OCI-LY7 (cell line): Measurements from ENCODE around the gene C4orf51. TPM values are rescaled to one million over a fixed set of nuclear protein-coding genes. Genes with fewer than 3 reads are reported as not detected.
"Not testable (repeated sequence)": the region's sequence is repeated elsewhere in the genome, so short reads cannot be mapped to it uniquely, and the experiment has no call there.

ENCODE experiments used
- BruUV-seq: library from RNA; stranded (reverse); fragments of 400-500 nt; replicated peaks from 2 replicates; lab custom pipeline; 2021; lab: Mats Ljungman, UMichigan
- CTCF ChIA-PET: fragments of 300-600 bp; sonication (Branson Sonifier 250); formaldehyde crosslinking; loops from one replicate; lab custom pipeline; 2022; ENCODE audit warnings: antibody characterized with exemption; ENCODE audit not compliant: unreplicated experiment; lab: Charles Lee
- POLR2A ChIA-PET: fragments of 300-600 bp; sonication (Branson Sonifier 250); formaldehyde crosslinking; loops from one replicate; lab custom pipeline; 2022; ENCODE audit warnings: antibody characterized with exemption; lab: Charles Lee
- DNase-seq: peaks from one replicate; pipeline ENCODE4 v3.0.0-alpha.2; 2015; ENCODE audit warnings: low spot score
- H2AFZ ChIP-seq: fragments of 200-600 bp; sonication (generic), shearing (Covaris generic); 2 replicates; pipeline ENCODE4 v1.6.1; 2014; ENCODE audit warnings: mild to moderate bottlenecking, antibody characterized with exemption, low read length, moderate library complexity
- H3K27ac ChIP-seq: fragments of 200-600 bp; sonication (generic); 2 replicates; pipeline ENCODE4 v1.5.1; 2014; ENCODE audit warnings: mixed run types, low read depth, mild to moderate bottlenecking, moderate library complexity, low read length, inconsistent platforms; ENCODE audit not compliant: poor library complexity, severe bottlenecking
- H3K36me3 ChIP-seq: fragments of 200-600 bp; sonication (generic); 2 replicates; pipeline ENCODE4 v1.6.1; 2014; ENCODE audit warnings: mild to moderate bottlenecking, antibody characterized with exemption, low read length, moderate library complexity, mixed read lengths; ENCODE audit not compliant: insufficient read depth
- H3K4me1 ChIP-seq: fragments of 200-600 bp; sonication (generic); 2 replicates; pipeline ENCODE4 v1.5.1; 2014; ENCODE audit warnings: mild to moderate bottlenecking, low read length; ENCODE audit not compliant: insufficient read depth, poor library complexity, severe bottlenecking
- H3K4me2 ChIP-seq: fragments of 200-600 bp; sonication (generic); 2 replicates; pipeline ENCODE4 v1.6.1; 2014; ENCODE audit warnings: mild to moderate bottlenecking, low read length
- H3K4me3 ChIP-seq: fragments of 200-600 bp; sonication (generic); 2 replicates; pipeline ENCODE4 v1.5.1; 2014; ENCODE audit warnings: mild to moderate bottlenecking, low read depth, low read length; ENCODE audit not compliant: poor library complexity, severe bottlenecking
- H3K79me2 ChIP-seq: fragments of 200-600 bp; sonication (generic); 2 replicates; pipeline ENCODE4 v1.6.1; 2016; ENCODE audit warnings: low read depth, mild to moderate bottlenecking, low read length, moderate library complexity, mixed read lengths; ENCODE audit not compliant: insufficient read depth
- H3K9me2 ChIP-seq: fragments of 200-600 bp; sonication (generic); 2 replicates; pipeline ENCODE4 v1.6.1; 2016; ENCODE audit warnings: mild to moderate bottlenecking, low read length, mixed read lengths; ENCODE audit not compliant: insufficient read depth
- H3K9me3 ChIP-seq: fragments of 200-600 bp; sonication (generic); 2 replicates; pipeline ENCODE4 v1.6.1; 2014; ENCODE audit warnings: mild to moderate bottlenecking, mixed run types, low read length, mixed read lengths
- H4K20me1 ChIP-seq: fragments of 200-600 bp; sonication (generic); 2 replicates; pipeline ENCODE4 v1.6.1; 2014; ENCODE audit warnings: mild to moderate bottlenecking, antibody characterized with exemption, low read length, moderate library complexity, mixed read lengths; ENCODE audit not compliant: insufficient read depth
- CTCF ChIP-seq: fragments of 200-600 bp; sonication (generic); conservative IDR thresholded peaks from 2 replicates; pipeline ENCODE4 v1.5.1; 2014; ENCODE audit warnings: mild to moderate bottlenecking, antibody characterized with exemption, low read length, moderate library complexity, mixed read lengths
- EZH2phosphoT487 ChIP-seq: fragments of 200-600 bp; sonication (generic); IDR thresholded peaks from 2 replicates; pipeline ENCODE4 v1.6.1; 2018; ENCODE audit warnings: low read depth, borderline replicate concordance, mild to moderate bottlenecking, mixed run types, antibody characterized with exemption, low read length, moderate library complexity, mixed read lengths
- intact Hi-C: fragments of 100-400 bp; cut with micrococcal nuclease; formaldehyde crosslinking; loops from one replicate; pipeline ENCODE4 v1.10.0; 2022; ENCODE audit not compliant: unreplicated experiment
- total RNA-seq, 2 experiments: library from RNA; depleted of rRNA in 1 of 2; stranded (reverse); fragments of >200 nt in 1 of 2; shearing (Covaris generic) in 1 of 2; gene quantifications; 2 replicates each; pipeline ENCODE4 v1.2.3, GENCODE V29; 2014 to 2022

C4orf51 gene
- total RNA-seq, 2 experiments from 2014 or later, result not detected

GRCh38 chr4:145639186-145639698, 40.7 kb upstream of the C4orf51 start:
- no peak overlapping the region for H3K4me2 ChIP-seq
- no peak for DNase-seq
- H3K9me2 ChIP-seq, result no peaks in the 10 kb centered on the region
- H2AFZ ChIP-seq, result no peak overlapping the region
- no peaks in the 10 kb centered on the region for H3K9me3 ChIP-seq
- H3K4me1 ChIP-seq, result peaks cover 4% of the 10 kb centered on the region
- H3K79me2 ChIP-seq, result no peaks in the 10 kb centered on the region
- H3K4me3 ChIP-seq, result no peak overlapping the region
- POLR2A ChIA-PET, result no interaction called here
- CTCF ChIA-PET, result no interaction called here
- no peaks in the 10 kb centered on the region for H4K20me1 ChIP-seq
- TF ChIP-seq EZH2phosphoT487, result no peak
- no peak for TF ChIP-seq CTCF
- intact Hi-C loops, result no loop called here
- H3K27ac ChIP-seq, result no peak overlapping the region
- H3K36me3 ChIP-seq, result no peaks in the 10 kb centered on the region; the same call in 1 of the 2 replicates
- BruUV-seq, result no TSS peak

- BruUV-seq, H2AFZ ChIP-seq, H3K4me3 ChIP-seq, H3K36me3 ChIP-seq, H3K4me2 ChIP-seq, H3K9me3 ChIP-seq, H3K79me2 ChIP-seq, H3K9me2 ChIP-seq, POLR2A ChIA-PET, H3K4me1 ChIP-seq, DNase-seq, H3K27ac ChIP-seq, intact Hi-C loops, H4K20me1 ChIP-seq, CTCF ChIA-PET: not testable (repeated sequence)
Observed at GRCh38 chr4:145640236-145640635, 39.7 kb upstream of the C4orf51 start.

- Histone ChIP-seq H3K9me3 (no peaks in the 10 kb centered on the region), H3K4me2 (no peak overlapping the region), H3K79me2 (no peaks in the 10 kb centered on the region), H3K27ac (no peak overlapping the region), H3K4me3 (no peak overlapping the region), H4K20me1 (no peaks in the 10 kb centered on the region), H3K36me3 (no peaks in the 10 kb centered on the region; the same call in 1 of the 2 replicates), H3K9me2 (no peaks in the 10 kb centered on the region), H2AFZ (no peak overlapping the region), H3K4me1 (peaks cover 4% of the 10 kb centered on the region)
- TF ChIP-seq EZH2phosphoT487, result no peak
- no peak for TF ChIP-seq CTCF
- no TSS peak for BruUV-seq
- intact Hi-C loops, result no loop called here
- ChIA-PET POLR2A (interaction anchor here (1.2 to 1.4 kb wide), 3 partner anchors 14 to 17 kb away, joined by 3 to 4 read pairs (median 3); no protein-coding TSS in a partner anchor), CTCF (no interaction called here)
- DNase-seq, result no peak
Observed at GRCh38 chr4:145643295-145643694, 36.7 kb upstream of the C4orf51 start.
